ENCODE results near the gene FHIP1A.

FHIP1A gene

DNA sequence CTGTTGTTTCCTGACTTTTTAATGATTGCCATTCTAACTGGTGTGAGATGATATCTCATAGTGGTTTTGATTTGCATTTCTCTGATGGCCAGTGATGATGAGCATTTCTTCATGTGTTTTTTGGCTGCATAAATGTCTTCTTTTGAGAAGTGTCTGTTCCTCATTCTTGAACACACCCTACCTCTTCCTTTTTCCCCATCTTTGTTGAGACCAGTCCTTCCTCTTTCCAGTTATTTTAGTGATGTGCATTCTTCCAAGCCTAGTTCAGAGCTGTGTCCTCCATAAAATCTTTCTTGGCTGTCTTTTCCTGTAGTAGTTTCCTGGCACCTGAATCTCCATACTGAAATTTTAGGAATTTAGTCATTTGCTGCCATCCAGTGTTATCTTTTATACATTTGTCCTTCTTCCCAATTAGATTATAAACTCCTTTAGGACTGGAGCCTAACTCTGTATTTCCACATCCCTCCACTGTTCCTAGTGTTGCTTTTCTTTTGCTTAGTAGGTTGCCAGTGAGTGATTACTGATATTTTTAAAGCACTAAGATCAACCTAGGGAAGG is 11.4 kb downstream of the FHIP1A start:
- no peaks in the 10 kb centered on the region for H3K4me1 ChIP-seq
- no peaks in the 10 kb centered on the region for H3K36me3 ChIP-seq
- H3K4me3 ChIP-seq (ENCODE audit: low read depth, low read length) = no peak overlapping the region

GRCh38 chr4:151422854-151423253 is 13.9 kb downstream of the FHIP1A start:
- DNase-seq = no peak
- TF ChIP-seq CTCF (IDR thresholded peaks at IDR 0.05; ENCODE audit: low read depth, low read length) = no peak
- Histone ChIP-seq H3K9me3 (no peaks in the 10 kb centered on the region), H3K36me3 (no peaks in the 10 kb centered on the region), H3K4me3 (ENCODE audit: low read depth, low read length) (no peak overlapping the region), H3K27me3 (no peaks in the 10 kb centered on the region), H3K4me1 (no peaks in the 10 kb centered on the region)

More for the DNA sequence above, 11.4 kb downstream of the FHIP1A start:
- no peaks in the 10 kb centered on the region for H3K27me3 ChIP-seq
- DNase-seq = no peak
- TF ChIP-seq CTCF (IDR thresholded peaks at IDR 0.05; ENCODE audit: low read depth, low read length) = no peak
- no peaks in the 10 kb centered on the region for H3K9me3 ChIP-seq

DNA sequence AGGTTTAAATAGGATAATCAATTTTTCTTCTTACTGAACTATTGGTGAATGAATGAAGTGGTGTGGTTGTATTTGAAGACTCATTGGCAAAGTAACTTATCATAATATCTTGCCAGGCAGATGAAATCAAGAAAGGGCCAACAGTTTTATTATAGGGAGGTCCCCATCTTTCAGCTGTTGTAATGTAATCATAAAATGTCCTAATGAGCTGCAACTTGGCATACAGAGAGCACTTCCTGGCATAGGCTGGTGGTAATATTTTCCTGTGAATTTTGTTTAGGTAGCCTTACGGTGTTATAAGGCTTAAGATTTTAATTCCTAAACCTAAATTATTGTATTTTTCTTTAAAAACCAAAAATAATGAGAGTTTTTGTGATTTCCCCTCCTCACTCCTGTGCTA is 17.5 kb downstream of the FHIP1A start:
- Histone ChIP-seq H3K4me3 (ENCODE audit: low read depth, low read length) (no peak overlapping the region), H3K4me1 (no peaks in the 10 kb centered on the region), H3K36me3 (no peaks in the 10 kb centered on the region), H3K9me3 (no peaks in the 10 kb centered on the region), H3K27me3 (no peaks in the 10 kb centered on the region)
- DNase-seq = no peak
- no peak for TF ChIP-seq CTCF (IDR thresholded peaks at IDR 0.05; ENCODE audit: low read depth, low read length)

DNA sequence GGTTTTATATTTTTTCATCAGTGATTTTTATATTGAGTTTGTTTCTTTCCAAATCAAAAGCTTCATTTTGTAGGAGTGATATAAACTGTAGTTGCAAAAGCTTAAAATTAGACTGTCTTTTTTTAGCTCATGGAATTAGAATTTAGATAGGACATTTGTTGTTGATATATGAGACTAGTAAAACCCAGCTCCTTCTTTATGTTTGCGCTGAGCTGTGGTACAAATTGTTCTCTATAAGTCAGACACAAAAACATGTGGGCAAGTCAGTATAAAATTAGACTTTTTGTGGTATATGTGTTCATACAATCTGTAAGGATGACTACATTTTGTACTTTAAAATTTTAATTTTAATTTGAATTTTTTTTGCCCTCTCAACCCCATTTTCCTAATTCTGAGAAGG is 18.3 kb downstream of the FHIP1A start:
- no peaks in the 10 kb centered on the region for H3K27me3 ChIP-seq
- H3K4me1 ChIP-seq = no peaks in the 10 kb centered on the region
- DNase-seq = no peak
- no peak overlapping the region for H3K4me3 ChIP-seq (ENCODE audit: low read depth, low read length)
- no peaks in the 10 kb centered on the region for H3K9me3 ChIP-seq
- H3K36me3 ChIP-seq = no peaks in the 10 kb centered on the region
- no peak for TF ChIP-seq CTCF (IDR thresholded peaks at IDR 0.05; ENCODE audit: low read depth, low read length)

GRCh38 chr4:151428346-151428745 is 19.4 kb downstream of the FHIP1A start:
- TF ChIP-seq CTCF (IDR thresholded peaks at IDR 0.05; ENCODE audit: low read depth, low read length) = no peak
- Histone ChIP-seq H3K9me3 (no peaks in the 10 kb centered on the region), H3K36me3 (no peaks in the 10 kb centered on the region), H3K27me3 (no peaks in the 10 kb centered on the region), H3K4me1 (no peaks in the 10 kb centered on the region), H3K4me3 (ENCODE audit: low read depth, low read length) (no peak overlapping the region)
- DNase-seq = no peak

DNA sequence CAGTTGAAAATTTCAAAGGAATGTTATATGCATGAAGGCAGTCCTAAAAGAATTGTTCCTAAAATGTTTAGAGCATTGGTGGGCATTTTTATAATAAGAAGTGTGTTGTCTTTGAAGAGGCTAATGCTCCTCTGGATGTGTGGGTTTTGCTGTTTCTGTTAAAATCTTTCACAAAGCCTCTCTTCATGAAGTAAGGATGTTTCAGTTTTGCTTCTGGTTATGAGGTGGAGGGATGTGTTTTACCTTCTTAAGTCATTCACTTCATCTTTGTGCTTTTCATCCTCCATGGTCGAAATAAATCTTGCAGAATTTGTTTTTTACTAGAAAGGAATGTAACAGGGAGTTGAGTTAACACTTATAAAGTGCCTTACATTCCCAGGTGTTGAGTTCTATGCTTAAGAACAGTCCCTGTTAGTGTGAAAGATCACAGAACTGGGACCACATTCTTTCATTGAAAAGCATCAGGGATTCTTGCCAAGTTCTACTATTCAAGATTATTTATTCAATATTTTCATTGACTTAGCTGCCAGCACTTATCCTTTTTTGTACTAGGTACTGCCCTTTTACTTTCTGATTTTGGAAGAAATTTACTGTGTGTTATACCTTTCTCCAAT is 21.1 kb downstream of the FHIP1A start:
- no peak for TF ChIP-seq CTCF (IDR thresholded peaks at IDR 0.05; ENCODE audit: low read depth, low read length)
- Histone ChIP-seq H3K9me3 (no peaks in the 10 kb centered on the region), H3K36me3 (no peaks in the 10 kb centered on the region), H3K4me3 (ENCODE audit: low read depth, low read length) (no peak overlapping the region), H3K4me1 (no peaks in the 10 kb centered on the region), H3K27me3 (no peaks in the 10 kb centered on the region)
- DNase-seq = no peak
